IMR-90 (cell line): Measurements from ENCODE around the gene PRKRA. TPM values are rescaled to one million over a fixed set of nuclear protein-coding genes. Genes with fewer than 3 reads are reported as not detected.

Experiments used
- BHLHE40 ChIP-seq: fragments of 150-350 bp; IDR thresholded peaks from 2 replicates; pipeline ENCODE4 v1.6.1; 2016; ENCODE audit warnings: mild to moderate bottlenecking, low read depth, low read length
- CEBPB ChIP-seq: IDR thresholded peaks from 2 replicates; pipeline ENCODE4 v1.6.1; 2012; ENCODE audit warnings: low read depth, low read length, improper control_type of control experiment
- FOS ChIP-seq: fragments of 150-350 bp; IDR thresholded peaks from 2 replicates; pipeline ENCODE4 v1.6.1; 2016; ENCODE audit warnings: low read depth, low read length
- MAFK ChIP-seq: IDR thresholded peaks from 2 replicates; pipeline ENCODE4 v1.6.1; 2012; ENCODE audit warnings: low read depth, low read length, improper control_type of control experiment
- MAZ ChIP-seq: IDR thresholded peaks from 2 replicates; pipeline ENCODE4 v1.6.1; 2012; ENCODE audit warnings: low read depth, mild to moderate bottlenecking, low read length, improper control_type of control experiment, moderate library complexity, borderline replicate concordance
- NFE2L2 ChIP-seq: fragments of 150-350 bp; IDR thresholded peaks from 2 replicates; pipeline ENCODE4 v1.6.1; 2016; ENCODE audit warnings: low read depth, mild to moderate bottlenecking, low read length
- POLR2A ChIP-seq: IDR thresholded peaks from 2 replicates; pipeline ENCODE4 v1.6.1; 2012; ENCODE audit warnings: mild to moderate bottlenecking, low read depth, low read length
- RCOR1 ChIP-seq: IDR thresholded peaks from 2 replicates; pipeline ENCODE4 v1.6.1; 2012; ENCODE audit warnings: mild to moderate bottlenecking, low read length, improper control_type of control experiment; ENCODE audit not compliant: insufficient replicate concordance
- RFX5 ChIP-seq: IDR thresholded peaks from 2 replicates; pipeline ENCODE4 v1.8.0; 2012; ENCODE audit warnings: low read depth, mild to moderate bottlenecking, low read length, moderate library complexity
- polyA plus RNA-seq, 3 experiments: library from polyadenylated mRNA; depleted of rRNA; stranded (reverse); fragments of >200 nt; gene quantifications; 2 replicates each; pipeline ENCODE4 v1.2.3, GENCODE V29; 2012; ENCODE audit warnings: low replicate concordance in 1 of 3
- total RNA-seq: library from RNA; depleted of rRNA; stranded (reverse); fragments of >200 nt; gene quantifications from 2 replicates; pipeline ENCODE4 v1.2.3, GENCODE V29; 2012

The PRKRA gene
- total and polyA plus RNA-seq, 2 of the 4 experiments (the other 2 are of a cell fraction) = 39.5 to 53.6 TPM

GRCh38 chr2:178478130-178478438 lies 27.1 kb upstream of the PRKRA start (continued):
- no peak for TF ChIP-seq MAFK
- no peak for TF ChIP-seq MAZ
- no peak for TF ChIP-seq RCOR1
- TF ChIP-seq NFE2L2 = no peak
- no peak for TF ChIP-seq BHLHE40
- TF ChIP-seq CEBPB = no peak
- no peak for TF ChIP-seq POLR2A
- no peak for TF ChIP-seq FOS
- TF ChIP-seq RFX5 = no peak
